Measurements from ENCODE around the gene FGF4.

- TF ChIP-seq, protein P1, sequence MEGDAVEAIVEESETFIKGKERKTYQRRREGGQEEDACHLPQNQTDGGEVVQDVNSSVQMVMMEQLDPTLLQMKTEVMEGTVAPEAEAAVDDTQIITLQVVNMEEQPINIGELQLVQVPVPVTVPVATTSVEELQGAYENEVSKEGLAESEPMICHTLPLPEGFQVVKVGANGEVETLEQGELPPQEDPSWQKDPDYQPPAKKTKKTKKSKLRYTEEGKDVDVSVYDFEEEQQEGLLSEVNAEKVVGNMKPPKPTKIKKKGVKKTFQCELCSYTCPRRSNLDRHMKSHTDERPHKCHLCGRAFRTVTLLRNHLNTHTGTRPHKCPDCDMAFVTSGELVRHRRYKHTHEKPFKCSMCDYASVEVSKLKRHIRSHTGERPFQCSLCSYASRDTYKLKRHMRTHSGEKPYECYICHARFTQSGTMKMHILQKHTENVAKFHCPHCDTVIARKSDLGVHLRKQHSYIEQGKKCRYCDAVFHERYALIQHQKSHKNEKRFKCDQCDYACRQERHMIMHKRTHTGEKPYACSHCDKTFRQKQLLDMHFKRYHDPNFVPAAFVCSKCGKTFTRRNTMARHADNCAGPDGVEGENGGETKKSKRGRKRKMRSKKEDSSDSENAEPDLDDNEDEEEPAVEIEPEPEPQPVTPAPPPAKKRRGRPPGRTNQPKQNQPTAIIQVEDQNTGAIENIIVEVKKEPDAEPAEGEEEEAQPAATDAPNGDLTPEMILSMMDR (conservative IDR thresholded peaks at IDR 0.05; ENCODE audit: low read depth, low read length), result no peak
- no peak for TF ChIP-seq EZH2 (IDR thresholded peaks at IDR 0.05; ENCODE audit: borderline replicate concordance, low read depth, low read length, poor library complexity, severe bottlenecking)
These were observed 45.9 kb downstream of the FGF4 start for GRCh38 chr11:69729252-69729651.
